Activated naive CD4-positive, alpha-beta T cell treated with anti-CD3 and anti-CD28 coated beads for 36 hours (primary cell): ENCODE results near the gene NT5C3A. TPM values are rescaled to one million over a fixed set of nuclear protein-coding genes. Genes with fewer than 3 reads are reported as not detected.

ENCODE experiments used
- CTCF ChIA-PET: fragments of 350-600 bp; sonication (Branson Sonifier 250); formaldehyde crosslinking; loops from one replicate; lab custom pipeline; 2021; ENCODE audit warnings: antibody characterized with exemption; lab: Charles Lee
- DNase-seq: peaks from one replicate; pipeline ENCODE4 v3.0.0-alpha.2; 2020
- H3K27ac Mint-ChIP-seq: one replicate; pipeline ENCODE4 v1.8.0; 2021; ENCODE audit warnings: mild to moderate bottlenecking, mixed read lengths
- H3K27me3 Mint-ChIP-seq: one replicate; pipeline ENCODE4 v1.8.0; 2021; ENCODE audit warnings: low read depth, mixed read lengths
- H3K36me3 Mint-ChIP-seq: one replicate; pipeline ENCODE4 v1.8.0; 2021; ENCODE audit warnings: low read depth, mixed read lengths
- H3K4me1 Mint-ChIP-seq: one replicate; pipeline ENCODE4 v1.8.0; 2021; ENCODE audit warnings: low read depth, mixed read lengths
- H3K4me3 Mint-ChIP-seq: one replicate; pipeline ENCODE4 v1.8.0; 2021; ENCODE audit warnings: mild to moderate bottlenecking, moderate library complexity, mixed read lengths
- H3K9me3 Mint-ChIP-seq: one replicate; pipeline ENCODE4 v1.8.0; 2021; ENCODE audit warnings: mixed read lengths
- intact Hi-C: fragments of 100-400 bp; cut with micrococcal nuclease; formaldehyde crosslinking; loops from one replicate; pipeline ENCODE4 v1.15.1; 2023
- total RNA-seq, 2 experiments: library from RNA; stranded (reverse); gene quantifications; one replicate each; pipeline ENCODE4 v1.2.3, GENCODE V29; 2021

Gene NT5C3A
- total RNA-seq, 2 experiments from 2014 or later, result 39.5 to 40.9 TPM

DNA sequence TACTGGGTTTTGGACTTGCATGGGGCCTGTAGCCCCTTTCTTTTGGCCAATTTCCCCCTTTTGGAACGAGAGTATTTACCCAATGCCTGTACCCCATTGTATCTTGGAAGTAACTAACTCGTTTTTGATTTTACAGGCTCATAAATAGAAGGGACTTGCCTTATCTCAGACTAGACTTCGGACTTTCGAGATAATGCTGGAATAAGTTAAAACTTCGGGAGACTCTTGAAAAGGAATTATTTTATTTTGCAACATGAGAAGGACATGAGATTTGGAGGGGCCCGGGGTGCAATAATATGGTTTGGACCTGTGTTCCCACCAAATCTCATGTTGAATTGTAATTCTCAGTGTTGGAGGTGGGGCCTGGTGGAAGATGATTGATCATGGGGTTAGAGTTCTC lies 8.3 kb upstream of the NT5C3A start:
- CTCF ChIA-PET, result interaction anchor here (0.6 kb wide), 1 partner anchor 38 kb away, joined by 3 read pairs; the partner anchor contains the start of gene RP9
- no peak overlapping the region for H3K4me3 Mint-ChIP-seq
- intact Hi-C loops, result no loop called here

DNA sequence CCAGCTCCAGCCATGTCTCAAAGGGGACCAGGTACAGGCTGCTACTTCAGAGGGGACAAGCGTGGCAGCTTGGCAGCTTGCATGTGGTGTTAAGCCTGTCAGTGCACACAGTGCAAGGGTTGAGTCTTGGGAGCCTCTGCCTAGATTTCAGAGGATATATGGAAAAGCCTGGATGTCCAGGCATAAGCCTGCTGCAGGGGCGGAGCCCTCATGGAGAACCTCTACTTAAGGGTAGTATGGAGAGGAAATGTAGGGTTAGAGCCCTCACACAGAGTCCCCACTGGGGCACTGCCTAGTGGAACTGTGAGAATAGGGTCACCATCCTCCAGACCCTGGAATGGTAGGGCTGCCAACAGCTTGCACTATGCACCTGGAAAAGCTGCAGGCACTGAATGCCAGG lies 7.7 kb upstream of the NT5C3A start:
- Mint-ChIP-seq H3K9me3 (peaks cover 13% of the 10 kb centered on the region), H3K27ac (no peak overlapping the region), H3K4me1 (no peaks in the 10 kb centered on the region), H3K36me3 (peaks cover 1% of the 10 kb centered on the region), H3K4me3 (no peak overlapping the region), H3K27me3 (no peaks in the 10 kb centered on the region)
- intact Hi-C loops, result no loop called here
- CTCF ChIA-PET, result interaction anchor here (1.1 kb wide), 1 partner anchor 37 kb away, joined by 5 read pairs; no protein-coding TSS in a partner anchor
- DNase-seq, result no peak

More for the DNA sequence above, 8.3 kb upstream of the NT5C3A start:
- Mint-ChIP-seq H3K27me3 (no peaks in the 10 kb centered on the region), H3K27ac (no peak overlapping the region), H3K36me3 (peaks cover 1% of the 10 kb centered on the region), H3K4me1 (no peaks in the 10 kb centered on the region), H3K9me3 (peaks cover 11% of the 10 kb centered on the region)
- no peak for DNase-seq

GRCh38 chr7:33067921-33068320 lies 5.3 kb upstream of the NT5C3A start:
- Mint-ChIP-seq H3K27me3 (no peaks in the 10 kb centered on the region), H3K4me1 (peaks cover 5% of the 10 kb centered on the region), H3K36me3 (peaks cover 1% of the 10 kb centered on the region), H3K9me3 (peaks cover 13% of the 10 kb centered on the region), H3K27ac (no peak overlapping the region), H3K4me3 (no peak overlapping the region)
- CTCF ChIA-PET, result interaction anchor here (0.6 kb wide), 1 partner anchor 12 kb away, joined by 5 read pairs; no protein-coding TSS in a partner anchor
- intact Hi-C loops, result loop anchor here (10.0 kb wide), 1 partner anchor 1967 kb away; the partner anchor contains the start of gene DPY19L1
- no peak for DNase-seq

DNA sequence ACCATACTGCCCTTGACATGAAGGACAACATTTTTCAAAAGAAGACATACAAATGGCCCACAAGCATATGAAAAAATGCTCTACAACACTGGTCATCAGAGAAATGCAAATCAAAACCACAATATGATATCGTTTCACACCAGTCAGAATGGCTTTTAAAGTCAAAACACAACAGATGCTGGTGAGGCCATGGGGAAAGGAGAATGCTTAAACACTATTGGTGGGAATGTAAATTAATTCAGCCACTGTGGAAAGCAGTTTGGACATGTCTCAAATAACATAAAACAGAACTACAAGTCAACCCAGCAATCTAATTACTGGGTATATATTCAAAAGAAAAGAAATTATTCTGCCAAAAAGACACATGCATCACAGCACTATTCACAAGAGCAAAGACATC lies 4.2 kb upstream of the NT5C3A start:
- H3K4me1 Mint-ChIP-seq, result peaks cover 5% of the 10 kb centered on the region
- intact Hi-C loops, result loop anchor here (10.0 kb wide), 1 partner anchor 1968 kb away; the partner anchor contains the start of gene DPY19L1
- CTCF ChIA-PET, result no interaction called here
- H3K36me3 Mint-ChIP-seq, result peaks cover 3% of the 10 kb centered on the region
- H3K27ac Mint-ChIP-seq, result no peak overlapping the region
- H3K4me3 Mint-ChIP-seq, result no peak overlapping the region
- peaks cover 13% of the 10 kb centered on the region for H3K9me3 Mint-ChIP-seq
- H3K27me3 Mint-ChIP-seq, result no peaks in the 10 kb centered on the region
- DNase-seq, result no peak

DNA sequence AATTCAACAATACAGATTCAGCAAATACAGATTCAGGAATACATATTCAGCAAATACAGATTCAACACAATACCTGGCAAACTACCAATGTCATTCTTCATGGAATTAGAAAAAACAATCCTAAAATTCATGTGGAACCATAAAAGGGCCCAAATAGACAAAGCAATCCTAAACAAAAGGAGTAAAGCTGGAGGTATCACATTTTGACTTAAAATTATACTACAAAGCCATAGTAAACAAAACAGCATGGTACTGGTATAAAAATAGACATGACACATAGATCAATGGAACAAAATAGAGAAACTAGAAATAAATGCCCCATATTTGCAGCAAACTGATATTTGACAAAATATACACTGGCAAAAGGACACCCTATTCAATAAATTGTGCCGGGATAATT lies 3.4 kb upstream of the NT5C3A start:
- no peak for DNase-seq
- intact Hi-C loops, result loop anchor here (10.0 kb wide), 1 partner anchor 1969 kb away; the partner anchor contains the start of gene DPY19L1
- Mint-ChIP-seq H3K4me3 (no peak overlapping the region), H3K4me1 (peaks cover 6% of the 10 kb centered on the region), H3K27me3 (no peaks in the 10 kb centered on the region), H3K27ac (no peak overlapping the region), H3K9me3 (peaks cover 13% of the 10 kb centered on the region), H3K36me3 (peaks cover 3% of the 10 kb centered on the region)
- CTCF ChIA-PET, result interaction anchor here (0.6 kb wide), 1 partner anchor 8 kb away, joined by 4 read pairs; no protein-coding TSS in a partner anchor

DNA sequence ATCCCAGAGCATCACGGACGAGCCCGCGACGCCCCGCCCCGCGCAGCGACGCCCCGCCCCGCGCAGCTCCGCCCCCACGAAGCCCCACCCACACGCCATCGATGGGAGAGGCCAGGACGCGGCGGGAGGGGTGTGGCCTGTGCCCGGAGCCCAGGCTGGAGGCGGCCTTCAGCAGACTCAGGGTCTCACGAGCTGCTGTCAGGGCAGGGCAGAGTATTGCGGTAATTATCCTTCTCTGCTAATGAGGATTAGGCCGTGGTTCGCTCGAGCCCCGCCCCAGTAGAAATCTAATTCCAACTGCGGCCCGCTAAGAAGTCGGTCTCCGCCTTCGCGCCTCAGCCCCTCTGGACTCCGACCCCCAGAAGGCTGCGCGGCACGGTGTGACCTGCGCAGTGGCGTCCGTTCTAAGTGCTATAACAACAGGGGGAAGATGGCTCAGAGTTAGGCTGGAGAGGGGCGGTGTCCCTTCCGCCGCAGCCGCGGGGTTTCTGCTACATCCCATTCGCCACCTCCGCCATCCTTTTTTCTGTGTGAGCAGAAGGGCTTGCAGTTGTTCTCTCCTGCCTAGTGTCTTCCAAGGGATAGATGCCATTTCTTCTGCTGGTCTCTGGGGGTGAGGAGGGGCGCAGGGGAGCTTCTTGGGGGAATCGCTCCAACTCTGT lies 337 bp upstream of the NT5C3A start:
- intact Hi-C loops, result loop anchor here (1.0 to 10.0 kb wide), 9 partner anchors 9 to 1972 kb away; partner anchors contain the start of genes AVL9, BBS9, DPY19L1 and LSM5
- Mint-ChIP-seq H3K27ac (peak overlapping the region; percentile 88), H3K27me3 (no peaks in the 10 kb centered on the region), H3K4me1 (peaks cover 30% of the 10 kb centered on the region), H3K4me3 (peak overlapping the region; percentile 92), H3K9me3 (peaks cover 8% of the 10 kb centered on the region), H3K36me3 (peaks cover 12% of the 10 kb centered on the region)
- DNase-seq, result peak; percentile 93
- CTCF ChIA-PET, result interaction anchor here (0.7 to 1.8 kb wide), 3 partner anchors 9 to 170 kb away, joined by 3 to 5 read pairs (median 3); no protein-coding TSS in a partner anchor

- DNase-seq, result no peak
- CTCF ChIA-PET, result interaction anchor here (0.7 to 2.3 kb wide), 5 partner anchors 9 to 215 kb away, joined by 3 to 14 read pairs (median 4); partner anchors contain the start of gene RP9
Observed at GRCh38 chr7:33061282-33061937, 1.2 kb downstream of the NT5C3A start.

GRCh38 chr7:33059635-33060034 lies 2.9 kb downstream of the NT5C3A start:
- intact Hi-C loops, result loop anchor here (10.0 kb wide), 1 partner anchor 1975 kb away; the partner anchor contains the start of gene DPY19L1
- DNase-seq, result no peak
- Mint-ChIP-seq H3K27me3 (no peaks in the 10 kb centered on the region), H3K4me1 (peaks cover 50% of the 10 kb centered on the region), H3K9me3 (no peaks in the 10 kb centered on the region), H3K36me3 (peaks cover 15% of the 10 kb centered on the region), H3K27ac (peak overlapping the region; percentile 42), H3K4me3 (no peak overlapping the region)
- CTCF ChIA-PET, result interaction anchor here (0.7 to 0.8 kb wide), 2 partner anchors 18 to 213 kb away, joined by 3 read pairs; no protein-coding TSS in a partner anchor

More at GRCh38 chr7:33061282-33061937, 1.2 kb downstream of the NT5C3A start:
- Mint-ChIP-seq H3K9me3 (peaks cover 5% of the 10 kb centered on the region), H3K4me1 (peaks cover 35% of the 10 kb centered on the region), H3K27ac (peak overlapping the region; percentile 79), H3K36me3 (peaks cover 12% of the 10 kb centered on the region), H3K4me3 (peak overlapping the region; percentile 92), H3K27me3 (no peaks in the 10 kb centered on the region)
- intact Hi-C loops, result loop anchor here (10.0 kb wide), 1 partner anchor 1973 kb away; the partner anchor contains the start of gene DPY19L1

GRCh38 chr7:33055158-33055557 lies 7.4 kb downstream of the NT5C3A start:
- Mint-ChIP-seq H3K27me3 (no peaks in the 10 kb centered on the region), H3K36me3 (peaks cover 12% of the 10 kb centered on the region), H3K9me3 (no peaks in the 10 kb centered on the region), H3K4me3 (no peak overlapping the region), H3K27ac (peak overlapping the region; percentile 78), H3K4me1 (peaks cover 67% of the 10 kb centered on the region)
- CTCF ChIA-PET, result interaction anchor here (0.8 to 2.1 kb wide), 5 partner anchors 20 to 209 kb away, joined by 3 to 9 read pairs (median 5); no protein-coding TSS in a partner anchor
- DNase-seq, result no peak
- intact Hi-C loops, result loop anchor here (2.0 kb wide), 1 partner anchor 164 kb away; the partner anchor contains the start of gene KBTBD2

DNA sequence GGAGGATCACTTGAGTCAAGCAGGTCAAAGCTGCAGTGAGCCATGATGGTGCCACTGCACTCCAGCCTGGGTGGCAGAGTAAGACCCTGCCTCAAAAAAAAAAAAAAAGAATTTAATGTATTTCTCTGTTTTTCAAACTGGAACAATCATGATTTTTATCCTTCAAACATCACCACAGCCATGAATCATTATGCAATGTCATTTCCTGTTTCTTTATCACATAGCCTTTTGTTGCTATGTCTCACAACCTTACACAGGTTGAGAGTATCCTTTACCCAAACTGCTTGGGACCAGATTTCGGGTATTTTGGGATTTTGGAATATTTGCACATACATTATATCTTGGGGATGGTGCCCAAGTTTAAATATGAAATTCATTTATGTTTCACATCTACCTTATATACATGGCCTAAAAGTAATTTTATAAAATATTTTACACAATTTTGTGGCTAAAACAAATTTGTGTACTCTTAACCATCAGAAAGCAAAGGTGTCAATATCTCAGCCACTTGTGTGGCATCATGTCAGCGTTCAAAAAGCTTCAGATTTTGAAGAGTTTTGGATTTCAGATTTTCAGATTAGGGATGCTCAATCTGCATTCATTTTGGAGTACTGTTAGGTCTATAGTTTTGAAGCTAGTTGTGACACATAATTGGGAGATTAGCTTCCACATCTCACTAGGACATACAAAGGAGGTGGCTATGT lies 8.2 kb downstream of the NT5C3A start:
- H3K36me3 Mint-ChIP-seq, result peaks cover 7% of the 10 kb centered on the region
- peak overlapping the region; percentile 78 for H3K27ac Mint-ChIP-seq
- intact Hi-C loops, result loop anchor here (1.0 to 5.0 kb wide), 4 partner anchors 8 to 362 kb away; partner anchors contain the start of genes KBTBD2 and NT5C3A
- H3K9me3 Mint-ChIP-seq, result no peaks in the 10 kb centered on the region
- no peaks in the 10 kb centered on the region for H3K27me3 Mint-ChIP-seq
- CTCF ChIA-PET, result interaction anchor here (0.6 to 2.1 kb wide), 8 partner anchors 9 to 306 kb away, joined by 3 to 10 read pairs (median 4); partner anchors contain the start of gene RP9
- no peak overlapping the region for H3K4me3 Mint-ChIP-seq
- peaks cover 62% of the 10 kb centered on the region for H3K4me1 Mint-ChIP-seq
- no peak for DNase-seq

DNA sequence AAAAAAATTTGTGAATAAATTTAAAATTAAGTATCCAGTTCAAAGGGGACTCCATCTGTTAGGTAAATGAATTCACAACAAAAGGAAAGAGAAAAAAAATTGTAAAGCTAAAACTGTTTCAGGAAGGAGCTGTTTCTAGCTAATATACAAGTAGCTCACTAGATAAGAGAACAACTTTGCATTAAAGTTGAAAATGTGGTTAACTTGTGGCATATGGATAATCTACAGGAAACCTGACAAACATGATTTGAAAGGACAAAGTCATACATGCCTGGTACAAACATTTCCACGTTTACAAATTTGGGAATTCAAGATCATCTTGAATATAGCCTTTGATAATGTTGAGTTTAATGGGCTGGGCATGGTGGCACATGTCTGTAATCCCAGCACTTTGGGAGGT lies 8.9 kb downstream of the NT5C3A start:
- Mint-ChIP-seq H3K27ac (peak overlapping the region; percentile 78), H3K36me3 (peaks cover 5% of the 10 kb centered on the region), H3K9me3 (no peaks in the 10 kb centered on the region), H3K4me3 (no peak overlapping the region), H3K27me3 (no peaks in the 10 kb centered on the region), H3K4me1 (peaks cover 61% of the 10 kb centered on the region)
- DNase-seq, result no peak
- intact Hi-C loops, result loop anchor here (1.0 to 5.0 kb wide), 4 partner anchors 9 to 361 kb away; partner anchors contain the start of genes KBTBD2 and NT5C3A
- CTCF ChIA-PET, result interaction anchor here (0.6 to 2.1 kb wide), 8 partner anchors 10 to 306 kb away, joined by 3 to 10 read pairs (median 4); partner anchors contain the start of gene RP9
